Activated naive CD8-positive, alpha-beta T cell treated with anti-CD3 and anti-CD28 coated beads, Interleukin-2, amount 50 U/mL, for 16 hours (primary cell): ENCODE data around the gene MRPL43.
"Not testable (repeated sequence)": the region's sequence is repeated elsewhere in the genome, so short reads cannot be mapped to it uniquely, and the experiment has no call there.

Experiments
- DNase-seq: peaks from one replicate; pipeline ENCODE4 v3.0.0-alpha.2; 2020; ENCODE audit warnings: low read depth, low spot score

The MRPL43 gene

DNA sequence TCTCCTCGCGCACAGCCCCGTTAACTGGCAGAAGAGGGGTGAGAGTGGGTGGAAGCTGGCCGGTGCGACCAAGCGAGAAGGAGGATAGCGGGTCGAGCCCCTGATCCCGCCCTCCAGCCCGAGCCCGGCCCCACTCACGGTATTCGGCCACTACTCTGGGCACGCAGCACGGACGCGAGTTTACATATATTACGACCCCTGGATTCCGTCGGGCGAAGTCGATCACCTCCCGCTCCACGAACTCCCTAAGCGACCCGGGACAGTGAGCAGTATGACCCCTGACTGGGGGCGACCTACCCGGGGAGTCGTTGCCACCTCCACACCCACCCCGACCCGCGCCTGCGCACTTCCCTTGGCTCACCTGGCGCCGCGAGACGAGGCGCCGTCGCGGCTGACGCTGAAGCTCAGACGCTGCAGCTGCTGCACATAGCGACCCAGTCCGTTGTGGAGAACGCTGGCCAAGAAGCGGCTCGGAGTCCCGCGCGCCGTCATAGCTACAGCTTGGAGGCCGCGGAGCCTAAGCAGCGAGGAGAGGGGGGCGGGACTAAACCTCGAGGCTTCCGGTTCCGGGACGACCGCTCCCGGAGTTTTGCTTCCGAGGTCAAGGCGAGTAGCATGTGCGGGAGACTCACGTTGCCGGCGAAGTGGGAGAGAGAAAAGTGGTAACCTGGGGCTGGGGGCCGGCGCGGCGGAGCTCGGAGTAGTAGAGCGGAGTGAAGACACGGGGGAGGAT, at the start of gene MRPL43, which contains the start of gene TWNK:
TSS of gene MRPL43 (minus strand) at position 546 of the 733 bp plus-strand sequence. CDS start at position 492, 54 bp downstream.
TSS of gene TWNK (plus strand) at position 592 of the 733 bp plus-strand sequence. CDS start 668 bp downstream, outside the sequence.
- peak; percentile 75 for DNase-seq

GRCh38 chr10:101036726-101037125, 49.4 kb upstream of the MRPL43 start:
- DNase-seq: no peak

- DNase-seq: no peak
Observed at GRCh38 chr10:101035916-101036702, 48.8 kb upstream of the MRPL43 start.

DNA sequence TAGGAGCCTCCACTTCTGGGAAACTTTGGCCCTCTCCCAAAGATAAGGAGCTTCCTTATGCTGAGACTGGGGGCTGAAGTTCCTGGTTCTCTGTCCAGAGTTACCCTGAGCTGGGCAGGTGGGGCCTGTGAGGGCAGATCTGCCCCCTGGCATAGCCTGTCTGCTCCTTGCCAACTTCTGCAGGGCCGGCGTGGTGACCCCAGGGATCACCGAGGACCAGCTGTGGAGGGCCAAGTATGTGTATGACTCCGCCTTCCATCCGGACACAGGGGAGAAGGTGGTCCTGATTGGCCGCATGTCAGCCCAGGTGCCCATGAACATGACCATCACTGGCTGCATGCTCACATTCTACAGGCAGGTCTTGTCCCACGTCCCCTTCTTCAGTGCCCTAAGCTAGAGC, 48.0 kb upstream of the MRPL43 start:
- no peak for DNase-seq

DNA sequence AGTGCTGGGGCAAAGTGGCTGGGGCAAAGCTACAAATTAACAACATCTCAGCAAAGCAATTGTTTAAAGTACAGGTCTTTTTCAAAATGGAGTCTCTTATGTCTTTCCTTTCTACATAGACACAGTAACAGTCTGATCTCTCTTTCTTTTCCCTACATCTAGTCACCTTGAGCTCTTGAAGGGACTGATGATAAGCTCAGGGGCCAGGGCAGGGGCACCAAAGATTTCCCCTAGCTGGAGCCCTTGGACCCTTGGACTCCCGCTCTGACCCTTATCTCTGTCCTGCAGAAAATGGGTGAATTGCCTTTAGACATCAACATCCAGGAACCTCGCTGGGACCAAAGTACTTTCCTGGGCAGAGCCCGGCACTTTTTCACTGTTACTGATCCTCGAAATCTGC, 47.1 kb upstream of the MRPL43 start:
- not testable (repeated sequence) for DNase-seq

GRCh38 chr10:101033276-101033675, 46.0 kb upstream of the MRPL43 start:
- DNase-seq: no peak

- no peak for DNase-seq
Observed at GRCh38 chr10:101032637-101033224, 45.4 kb upstream of the MRPL43 start.

DNA sequence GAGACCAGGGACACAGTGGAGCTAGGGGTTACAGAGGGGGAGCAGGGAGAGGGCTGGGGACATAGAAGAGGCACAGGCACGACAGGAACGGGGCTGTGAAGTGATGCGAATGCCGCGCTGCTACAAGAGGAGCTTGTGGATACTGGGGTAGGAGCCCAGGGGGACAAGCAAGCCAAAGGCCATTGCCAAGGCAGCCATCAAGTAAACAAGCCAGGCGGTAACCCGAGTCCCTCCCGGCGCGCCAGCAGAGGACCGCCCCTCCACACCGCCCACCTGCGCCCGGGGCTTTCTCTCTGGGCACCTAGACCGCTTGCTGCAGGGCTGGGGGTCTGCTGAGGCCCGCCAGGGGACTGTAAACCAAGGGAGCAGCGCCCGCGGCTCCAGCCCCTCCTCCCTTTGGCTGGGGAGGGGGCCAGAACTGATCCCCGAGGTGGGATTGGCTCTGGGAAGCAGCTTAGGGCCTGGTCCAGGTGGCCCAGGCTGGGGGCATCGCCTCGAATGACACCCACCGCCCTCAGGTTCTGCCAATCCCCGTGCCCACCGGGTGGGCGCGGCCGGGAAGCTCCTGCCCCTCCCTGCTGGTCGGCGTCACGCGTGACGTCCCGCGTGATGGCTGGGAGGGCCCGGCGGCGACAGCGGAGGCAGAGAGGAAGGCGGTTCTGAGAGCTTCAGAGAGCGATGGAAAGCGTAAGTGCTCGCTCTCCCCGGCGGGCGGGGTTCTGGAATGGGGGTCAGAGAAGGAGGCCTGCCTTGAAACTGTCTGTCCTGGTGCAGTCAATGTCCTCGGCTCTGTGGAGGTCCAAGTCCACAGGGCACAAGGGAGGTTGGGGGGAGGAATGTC, 44.7 kb upstream of the MRPL43 start:
- peak; percentile 51 for DNase-seq

DNA sequence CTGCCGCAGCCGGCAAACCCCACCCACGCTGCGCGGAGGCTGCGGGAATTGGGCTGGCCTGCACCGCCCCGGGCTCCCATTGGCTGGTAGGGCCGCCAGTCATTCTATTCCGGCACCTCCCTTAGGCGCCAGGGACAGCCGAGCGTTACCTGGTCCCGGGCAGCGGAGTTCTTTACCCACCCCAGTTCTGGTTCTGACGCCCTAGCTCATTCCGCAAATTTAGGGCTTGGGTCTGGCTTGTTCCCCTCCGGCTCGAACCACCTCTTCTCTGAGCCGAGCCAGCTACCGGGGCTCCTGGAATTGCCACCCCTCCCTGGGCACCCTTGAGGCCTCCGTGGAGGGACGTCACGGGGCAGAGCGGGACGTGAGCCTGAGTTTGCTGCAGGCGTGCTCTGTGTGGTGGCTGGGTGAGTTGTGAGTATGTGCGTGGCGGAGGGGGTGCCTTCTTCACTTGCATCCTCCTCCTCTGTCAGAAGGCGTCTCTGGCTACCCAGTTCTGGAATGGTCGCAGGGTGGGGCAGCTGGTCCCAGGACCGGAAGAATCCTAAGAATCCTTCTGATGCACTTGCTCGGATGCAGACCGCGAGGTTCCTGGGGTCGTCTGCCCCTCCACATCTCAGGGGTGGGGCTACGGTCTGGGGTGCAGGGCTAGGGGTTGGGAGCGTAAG, 44.0 kb upstream of the MRPL43 start, which contains the start of the genes PDZD7 and SFXN3:
TSS of gene PDZD7 (minus strand) at position 2 of the 668 bp plus-strand sequence. CDS start 910 bp downstream, outside the sequence.
TSS of gene SFXN3 (plus strand) at position 107 of the 668 bp plus-strand sequence. CDS start 3,461 bp downstream, outside the sequence.
- DNase-seq: peak; percentile 90

GRCh38 chr10:101030496-101031127, 43.3 kb upstream of the MRPL43 start:
- DNase-seq: no peak

GRCh38 chr10:101029520-101030295, 42.4 kb upstream of the MRPL43 start:
- no peak for DNase-seq

GRCh38 chr10:101028446-101029337, 41.4 kb upstream of the MRPL43 start:
- DNase-seq: no peak

- DNase-seq: no peak
Observed at GRCh38 chr10:101027106-101027720, 39.9 kb upstream of the MRPL43 start.

GRCh38 chr10:101022967-101023705, 35.8 kb upstream of the MRPL43 start:
- no peak for DNase-seq

DNA sequence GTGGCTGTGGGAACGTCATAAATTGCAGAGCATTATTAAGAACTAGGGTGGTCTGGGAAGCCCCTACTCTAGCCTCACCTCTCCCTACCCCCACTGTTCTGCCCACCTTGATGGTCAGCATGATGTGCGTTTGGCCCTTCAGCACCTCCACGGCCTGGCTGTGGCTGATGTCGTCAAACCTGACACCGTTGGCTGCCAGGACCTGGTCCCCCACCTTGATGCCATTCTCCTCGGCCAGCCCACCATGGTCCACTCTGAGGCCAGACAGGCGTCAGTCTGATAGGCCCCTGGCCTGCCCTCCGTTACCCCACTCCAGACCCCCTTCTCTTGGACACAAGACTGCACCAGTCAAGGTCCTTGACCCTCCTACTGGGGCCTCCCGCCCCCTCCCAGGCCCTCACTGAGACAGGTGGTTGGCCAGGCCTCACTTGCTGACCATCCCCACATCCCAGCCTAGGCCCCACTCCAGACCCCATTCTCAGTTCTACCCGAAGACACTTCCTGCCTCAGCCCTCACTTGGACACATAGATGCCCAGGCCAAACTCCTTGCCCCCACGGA, 34.5 kb upstream of the MRPL43 start:
- no peak for DNase-seq

DNA sequence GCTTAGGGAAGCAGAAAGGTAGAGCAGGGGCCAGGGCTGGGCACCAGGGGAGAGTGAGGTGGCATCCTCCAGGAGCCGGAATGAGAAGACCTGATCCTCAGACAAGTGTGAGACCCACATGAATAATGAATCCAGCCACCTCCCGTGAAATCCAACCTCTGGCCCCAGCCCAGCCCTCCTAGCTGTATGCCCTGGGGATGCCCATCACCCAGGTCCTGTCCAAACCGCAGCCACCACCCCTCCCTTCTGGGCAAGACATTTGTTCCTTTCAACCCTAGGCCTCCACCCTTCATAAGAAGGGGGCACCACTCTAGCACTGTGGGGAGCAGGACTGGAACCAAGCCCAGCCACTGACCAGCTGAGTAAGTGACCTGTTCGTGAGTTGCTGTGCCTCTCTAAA, 33.9 kb upstream of the MRPL43 start:
- DNase-seq: no peak
